ENCODE data around the gene BLCAP. TPM values are rescaled to one million over a fixed set of nuclear protein-coding genes. Genes with fewer than 3 reads are reported as not detected.

BLCAP gene
- total RNA-seq, 2 donors from 2014 or later, result 93.0 to 101 TPM

- no peak overlapping the region for H3K4me3 ChIP-seq
- H3K27me3 ChIP-seq (replicated peaks; ENCODE audit: insufficient read depth), result peaks cover 3% of the 10 kb centered on the region
- intact Hi-C loops (cut with DNase I), result loop anchor here (5.0 to 10.0 kb wide), 2 partner anchors 658 to 761 kb away; no protein-coding TSS in a partner anchor
- TF ChIP-seq POLR2A (IDR thresholded peaks at IDR 0.05) (no peak), CTCF (IDR thresholded peaks at IDR 0.05) (no peak), POLR2AphosphoS5 (IDR thresholded peaks at IDR 0.05) (no peak)
- no peak for DNase-seq (ENCODE audit: low spot score)
- H3K4me1 ChIP-seq (replicated peaks), result no peaks in the 10 kb centered on the region
- no peaks in the 10 kb centered on the region for H3K9me3 ChIP-seq
- no peak overlapping the region for H3K27ac ChIP-seq
- WGBS, result 30% methylated on average over 19 of the region's 19 CpGs
- H3K36me3 ChIP-seq, result no peaks in the 10 kb centered on the region
These were observed 36.3 kb upstream of the BLCAP start for GRCh38 chr20:37564016-37564387.

GRCh38 chr20:37562695-37563480 lies 35.2 kb upstream of the BLCAP start:
- 75% methylated on average over 3 of the region's 3 CpGs for WGBS
- intact Hi-C loops (cut with DNase I), result loop anchor here (5.0 to 10.0 kb wide), 2 partner anchors 659 to 762 kb away; no protein-coding TSS in a partner anchor
- Histone ChIP-seq H3K4me1 (replicated peaks) (no peaks in the 10 kb centered on the region), H3K27ac (no peak overlapping the region), H3K36me3 (no peaks in the 10 kb centered on the region), H3K9me3 (no peaks in the 10 kb centered on the region), H3K27me3 (replicated peaks; ENCODE audit: insufficient read depth) (peaks cover 3% of the 10 kb centered on the region), H3K4me3 (no peak overlapping the region)
- no peak for TF ChIP-seq POLR2AphosphoS5 (IDR thresholded peaks at IDR 0.05)
- TF ChIP-seq CTCF (IDR thresholded peaks at IDR 0.05), result no peak
- no peak for TF ChIP-seq POLR2A (IDR thresholded peaks at IDR 0.05)
- no peak for DNase-seq (ENCODE audit: low spot score)

- Histone ChIP-seq H3K4me1 (replicated peaks) (no peaks in the 10 kb centered on the region), H3K36me3 (no peaks in the 10 kb centered on the region), H3K27me3 (replicated peaks; ENCODE audit: insufficient read depth) (peaks cover 3% of the 10 kb centered on the region), H3K9me3 (no peaks in the 10 kb centered on the region), H3K27ac (no peak overlapping the region), H3K4me3 (no peak overlapping the region)
- TF ChIP-seq CTCF (IDR thresholded peaks at IDR 0.05) (no peak), POLR2A (IDR thresholded peaks at IDR 0.05) (no peak), POLR2AphosphoS5 (IDR thresholded peaks at IDR 0.05) (no peak)
- no peak for DNase-seq (ENCODE audit: low spot score)
- WGBS, result 37% methylated on average over 4 of the region's 4 CpGs
- intact Hi-C loops (cut with DNase I), result loop anchor here (5.0 to 10.0 kb wide), 2 partner anchors 662 to 764 kb away; no protein-coding TSS in a partner anchor
These were observed 33.0 kb upstream of the BLCAP start for GRCh38 chr20:37560629-37561028.

- 86% methylated on average over 11 of the region's 11 CpGs for WGBS
- no peaks in the 10 kb centered on the region for H3K9me3 ChIP-seq
- no peaks in the 10 kb centered on the region for H3K4me1 ChIP-seq (replicated peaks)
- no peaks in the 10 kb centered on the region for H3K36me3 ChIP-seq
- no peak for TF ChIP-seq POLR2AphosphoS5 (IDR thresholded peaks at IDR 0.05)
- TF ChIP-seq POLR2A (IDR thresholded peaks at IDR 0.05), result no peak
- no peak for TF ChIP-seq CTCF (IDR thresholded peaks at IDR 0.05)
- DNase-seq (ENCODE audit: low spot score), result no peak
- intact Hi-C loops (cut with DNase I), result loop anchor here (5.0 to 10.0 kb wide), 2 partner anchors 663 to 765 kb away; no protein-coding TSS in a partner anchor
- H3K4me3 ChIP-seq, result no peak overlapping the region
- peaks cover 3% of the 10 kb centered on the region for H3K27me3 ChIP-seq (replicated peaks; ENCODE audit: insufficient read depth)
- H3K27ac ChIP-seq, result no peak overlapping the region
These were observed 31.8 kb upstream of the BLCAP start for GRCh38 chr20:37559312-37560027.
